Fibroblast of skin of abdomen (primary cell): Measurements from ENCODE around the gene ANK3.

Experiments used
- DNase-seq: peaks from one replicate; pipeline ENCODE4 v3.0.0-alpha.2; 2013

Gene ANK3

DNA sequence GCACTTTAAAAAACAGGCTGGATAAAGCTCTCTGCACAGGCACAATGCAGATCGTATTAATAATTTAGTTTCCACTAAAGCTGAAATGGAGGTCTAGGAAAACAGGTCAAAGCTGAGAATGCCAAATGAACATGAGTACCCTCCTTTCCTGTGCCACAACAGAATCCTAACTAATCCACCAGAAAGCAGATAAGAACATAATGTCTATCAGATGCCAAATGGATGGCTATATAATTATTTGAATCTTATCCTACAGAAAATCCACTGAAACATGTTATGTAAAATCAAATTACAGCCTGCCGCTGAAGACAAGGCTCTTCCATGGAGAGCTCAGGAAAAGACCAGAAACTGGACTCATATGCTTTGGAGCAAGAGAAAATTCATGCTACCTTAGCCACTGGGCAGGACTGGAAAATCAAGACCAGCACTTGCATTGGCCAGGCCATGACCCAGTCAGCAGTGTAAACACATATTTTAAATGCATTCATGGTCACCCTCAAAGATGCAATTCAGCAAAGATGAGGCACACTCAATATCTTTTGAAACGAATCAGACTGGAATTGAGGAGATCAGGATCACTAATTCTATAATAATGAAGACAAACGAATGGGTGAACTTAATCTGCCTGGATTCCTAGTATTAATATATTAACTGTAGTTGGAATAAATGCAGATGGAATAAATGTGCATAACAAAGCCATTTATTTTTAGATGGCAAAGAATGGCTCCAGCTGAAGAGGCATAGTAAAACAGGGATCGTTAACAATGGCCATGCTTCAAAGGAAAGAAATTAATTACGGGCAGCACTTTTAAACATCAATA is 13.2 kb downstream of the ANK3 start:
- no peak for DNase-seq

DNA sequence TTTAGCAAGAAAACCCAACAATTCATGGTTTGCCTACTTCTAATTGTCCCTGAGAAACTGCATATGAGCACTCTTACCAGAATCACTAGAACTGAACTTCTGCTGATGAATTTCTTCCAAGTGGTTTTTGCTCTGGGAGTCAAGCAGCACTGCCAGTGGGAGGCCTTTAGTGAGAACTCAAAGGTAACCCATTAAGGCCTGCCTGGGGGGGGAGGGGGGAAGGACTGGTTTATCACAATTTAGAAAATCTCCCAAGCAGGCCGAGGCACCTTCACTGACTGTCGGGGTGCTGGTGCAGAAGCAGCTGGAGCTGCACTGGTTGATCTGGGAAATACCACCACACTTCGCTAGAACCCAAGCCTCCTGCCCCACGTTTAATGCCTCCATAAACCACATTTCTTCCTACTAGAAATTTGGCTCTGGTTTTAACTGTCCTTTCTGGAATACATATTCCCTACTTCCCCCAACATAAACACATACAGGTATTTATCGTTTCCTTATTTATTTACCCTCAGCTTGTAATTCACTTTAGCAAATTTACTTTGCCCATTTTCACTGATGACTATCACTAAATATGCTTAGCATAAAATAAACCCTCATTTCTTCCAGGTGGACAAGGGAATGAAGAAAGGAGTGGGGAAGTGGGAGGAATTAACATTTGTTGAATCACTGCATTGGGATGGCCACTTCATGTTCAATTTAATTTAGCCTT is 14.2 kb downstream of the ANK3 start:
- DNase-seq: no peak

DNA sequence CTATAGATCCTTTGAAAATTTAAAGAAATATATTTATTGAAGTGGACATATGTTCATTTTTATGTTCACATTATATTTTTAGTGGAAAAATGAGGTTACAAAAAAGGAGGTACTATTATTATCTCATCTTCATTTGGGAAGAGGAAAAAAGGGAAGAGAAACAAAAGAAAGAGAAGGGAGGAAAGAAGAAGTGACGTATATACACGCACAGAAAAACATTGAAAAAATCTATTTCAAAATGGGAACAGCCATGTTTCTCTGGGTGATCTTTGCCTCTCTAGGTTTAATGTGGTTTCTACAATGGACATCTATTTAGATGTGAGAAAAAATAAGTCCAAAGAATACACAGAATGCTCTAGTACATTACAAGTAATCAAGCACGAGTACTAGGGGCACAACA is 14.8 kb downstream of the ANK3 start:
- DNase-seq: no peak

DNA sequence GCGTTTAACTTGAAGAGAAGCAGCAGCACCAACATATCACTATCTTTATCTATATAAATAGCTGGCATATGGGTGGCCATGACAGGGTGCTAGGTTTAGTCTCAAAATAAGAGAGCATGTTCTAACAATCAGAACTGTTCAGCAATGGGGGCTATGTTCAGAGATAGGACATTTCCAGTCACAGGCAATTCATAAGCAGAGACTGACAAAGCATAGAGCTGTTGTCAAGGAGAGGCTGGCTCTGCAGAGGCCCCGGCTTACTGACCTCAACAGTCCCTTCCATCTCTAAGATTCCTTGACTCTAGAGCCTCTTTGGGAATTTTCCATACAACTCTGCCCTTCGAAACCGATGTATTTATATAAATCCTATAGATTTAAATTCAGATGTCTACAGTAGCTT is 17.2 kb downstream of the ANK3 start:
- DNase-seq: no peak

DNA sequence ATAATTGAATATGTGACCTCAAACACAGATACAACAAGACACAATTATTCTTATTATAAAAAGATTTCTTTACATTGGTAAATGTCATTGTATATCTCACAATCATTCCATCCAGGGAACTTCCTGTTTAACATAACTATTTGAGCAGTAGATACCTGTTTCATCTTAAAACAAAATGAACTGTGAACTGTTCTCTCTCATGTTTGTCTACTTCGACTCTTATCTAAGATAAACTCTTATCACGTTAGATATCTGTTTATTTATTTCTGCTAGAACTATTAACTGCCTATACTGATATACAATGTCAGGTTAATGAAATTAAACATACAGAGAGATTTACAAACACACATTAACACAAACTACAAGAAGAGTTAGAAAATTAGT is 20.1 kb downstream of the ANK3 start:
- DNase-seq: no peak

DNA sequence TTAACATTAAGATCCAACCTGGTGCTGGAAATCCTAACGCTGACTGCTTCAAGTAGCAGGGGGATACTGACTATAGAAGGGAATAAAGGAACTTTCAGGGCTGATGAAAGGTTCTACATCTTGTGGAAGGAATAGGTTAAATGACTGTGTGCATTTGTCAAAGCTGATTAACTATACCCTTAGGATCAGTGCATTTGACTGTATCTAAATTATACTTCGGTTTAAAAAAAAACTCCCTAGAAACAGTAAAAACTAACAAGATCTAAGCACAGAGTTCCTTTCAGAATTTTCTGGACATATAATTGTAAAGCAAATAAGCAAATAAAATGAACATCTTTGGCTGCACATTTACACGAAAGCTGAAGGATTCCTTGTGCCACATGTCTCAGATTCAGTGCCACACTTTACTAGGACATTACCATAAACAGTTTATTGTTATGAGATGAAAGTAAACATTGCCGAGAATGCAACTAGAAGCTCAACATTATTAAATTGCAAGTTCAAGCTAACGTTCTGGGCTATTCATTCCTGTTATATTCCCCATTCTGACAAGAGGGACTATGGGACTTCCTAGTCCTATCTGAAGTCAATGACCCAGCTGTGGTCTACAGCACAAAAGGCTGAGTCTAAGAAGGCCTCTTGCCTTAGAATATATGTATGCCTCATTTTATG is 20.7 kb downstream of the ANK3 start:
- DNase-seq: no peak

DNA sequence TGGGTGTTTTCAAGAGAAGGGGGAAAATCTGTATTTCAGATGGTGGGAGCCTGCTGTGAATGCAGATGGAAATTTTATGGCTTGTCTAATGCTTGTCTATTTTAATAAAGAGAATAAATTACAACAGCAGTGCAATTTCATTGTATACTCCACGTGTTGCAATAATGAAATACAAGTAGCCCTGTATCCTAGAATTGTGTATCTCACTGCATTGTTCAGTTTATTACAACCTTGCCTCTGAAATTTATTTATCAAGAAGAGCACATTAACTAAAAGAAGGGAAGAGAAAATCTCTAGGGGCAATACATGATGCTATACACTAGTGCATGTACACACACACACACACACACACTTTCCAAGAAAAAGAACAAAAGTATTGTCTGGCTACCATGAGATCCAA is 21.8 kb downstream of the ANK3 start:
- DNase-seq: no peak

DNA sequence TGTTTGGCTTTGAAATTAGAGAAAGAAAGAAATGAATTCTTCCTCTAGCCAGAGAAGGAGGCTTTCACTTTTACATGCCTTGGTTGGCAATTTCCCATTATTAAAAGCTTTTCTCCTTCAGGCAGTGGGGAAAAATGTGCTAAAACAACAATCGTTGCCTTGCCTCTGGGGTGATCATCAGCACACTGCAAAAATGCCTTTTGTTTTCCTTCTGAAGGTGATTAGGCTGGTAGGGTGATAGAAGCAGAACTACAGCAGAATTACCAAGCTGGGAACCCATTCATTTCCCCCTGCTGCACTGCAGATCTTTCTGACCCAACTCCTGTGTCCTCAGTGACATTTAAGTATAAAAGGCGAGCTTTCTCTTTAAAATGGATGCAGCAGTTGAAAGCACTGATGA is 22.2 kb downstream of the ANK3 start:
- no peak for DNase-seq

DNA sequence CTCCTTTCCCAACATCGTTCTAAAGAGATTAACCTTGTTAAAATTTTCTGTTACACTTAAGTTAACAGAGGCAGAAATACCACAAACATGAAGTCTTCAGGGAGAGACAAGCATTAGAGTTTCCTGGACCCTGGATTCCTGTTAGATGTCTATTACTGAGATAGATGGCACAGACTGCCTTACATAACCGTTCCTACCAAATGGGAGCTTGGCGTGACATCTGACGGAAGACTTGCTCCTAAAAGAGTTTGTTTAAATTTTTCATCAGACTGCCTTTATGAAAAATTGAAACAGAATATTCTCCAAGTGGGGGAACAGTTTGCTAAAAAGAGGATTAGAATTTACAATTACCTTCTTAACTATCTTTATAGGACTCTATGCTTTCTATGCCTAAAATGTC is 22.7 kb downstream of the ANK3 start:
- DNase-seq: no peak

DNA sequence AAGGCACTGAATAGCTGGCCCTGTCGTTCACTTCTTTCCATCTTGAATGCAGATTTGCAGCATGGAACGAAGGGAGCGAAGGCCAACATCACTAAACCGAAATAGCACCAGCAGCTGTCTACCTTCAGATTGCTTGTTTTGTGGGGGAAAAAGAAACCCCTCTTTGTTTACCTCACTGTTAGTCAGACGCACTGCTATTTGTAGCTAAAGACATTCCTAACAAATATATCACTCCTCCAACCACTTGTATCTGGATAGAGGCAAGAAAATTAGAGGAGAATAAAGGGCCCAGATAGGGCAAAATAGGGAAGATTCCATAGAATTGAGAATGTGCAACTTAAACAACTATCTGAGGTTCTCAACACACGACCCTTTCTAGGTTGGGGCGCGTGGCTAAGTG is 26.5 kb downstream of the ANK3 start:
- no peak for DNase-seq

DNA sequence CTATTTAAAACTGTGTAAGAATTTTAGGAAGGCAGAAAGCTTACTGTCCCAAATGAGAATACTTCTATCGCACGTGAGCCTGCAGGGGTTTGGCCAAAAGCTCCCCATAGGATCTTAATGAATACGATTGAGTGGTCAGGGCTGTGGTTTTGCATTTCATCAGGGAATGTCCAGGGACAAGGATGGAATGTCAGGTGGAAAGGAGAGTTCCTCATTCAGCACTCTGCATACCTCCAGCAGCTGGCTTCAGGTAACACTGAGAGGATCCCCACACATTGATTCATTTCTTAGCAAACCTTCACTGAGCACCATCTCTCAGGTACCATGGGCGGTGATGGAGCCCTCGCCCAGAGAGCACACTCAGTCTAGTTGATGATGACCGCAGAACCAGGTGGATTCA is 27.2 kb downstream of the ANK3 start:
- no peak for DNase-seq

DNA sequence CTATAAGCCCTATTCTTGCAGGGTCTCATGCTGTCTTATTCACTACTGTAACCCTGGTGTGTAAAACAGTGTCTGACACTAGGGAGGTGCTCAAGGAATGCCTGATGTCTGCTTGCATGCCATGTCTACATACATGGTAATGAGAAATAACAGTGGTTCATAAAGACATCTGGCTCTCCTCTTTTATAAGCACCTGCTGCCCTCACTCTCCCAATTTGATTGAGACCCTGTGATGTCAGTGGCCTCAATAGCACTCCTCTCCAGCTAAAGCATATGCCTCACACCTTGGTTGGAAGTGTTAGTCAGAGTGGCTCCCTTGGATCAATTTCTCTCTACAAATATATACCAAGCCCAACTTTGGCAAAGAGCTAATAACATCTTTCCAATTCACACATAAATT is 30.6 kb downstream of the ANK3 start:
- DNase-seq: no peak

DNA sequence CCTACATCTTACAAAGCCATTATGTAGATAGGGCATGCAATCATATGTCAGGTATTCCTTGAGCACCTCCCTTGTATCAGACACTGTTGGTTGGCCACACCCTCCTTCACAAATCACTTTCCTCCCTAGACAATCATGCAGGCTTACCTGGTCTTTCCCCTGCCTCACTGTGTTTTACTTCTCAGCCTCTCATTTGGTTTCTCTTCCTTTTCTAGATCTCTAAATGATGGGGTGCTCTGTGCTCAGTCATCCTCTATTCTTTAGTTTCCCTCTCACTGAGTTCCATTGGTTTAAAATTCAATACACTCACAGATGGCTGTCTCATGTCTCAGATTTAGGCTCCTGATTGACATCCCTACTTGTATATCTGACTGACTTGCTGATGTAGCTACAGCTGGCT is 31.4 kb downstream of the ANK3 start:
- no peak for DNase-seq

DNA sequence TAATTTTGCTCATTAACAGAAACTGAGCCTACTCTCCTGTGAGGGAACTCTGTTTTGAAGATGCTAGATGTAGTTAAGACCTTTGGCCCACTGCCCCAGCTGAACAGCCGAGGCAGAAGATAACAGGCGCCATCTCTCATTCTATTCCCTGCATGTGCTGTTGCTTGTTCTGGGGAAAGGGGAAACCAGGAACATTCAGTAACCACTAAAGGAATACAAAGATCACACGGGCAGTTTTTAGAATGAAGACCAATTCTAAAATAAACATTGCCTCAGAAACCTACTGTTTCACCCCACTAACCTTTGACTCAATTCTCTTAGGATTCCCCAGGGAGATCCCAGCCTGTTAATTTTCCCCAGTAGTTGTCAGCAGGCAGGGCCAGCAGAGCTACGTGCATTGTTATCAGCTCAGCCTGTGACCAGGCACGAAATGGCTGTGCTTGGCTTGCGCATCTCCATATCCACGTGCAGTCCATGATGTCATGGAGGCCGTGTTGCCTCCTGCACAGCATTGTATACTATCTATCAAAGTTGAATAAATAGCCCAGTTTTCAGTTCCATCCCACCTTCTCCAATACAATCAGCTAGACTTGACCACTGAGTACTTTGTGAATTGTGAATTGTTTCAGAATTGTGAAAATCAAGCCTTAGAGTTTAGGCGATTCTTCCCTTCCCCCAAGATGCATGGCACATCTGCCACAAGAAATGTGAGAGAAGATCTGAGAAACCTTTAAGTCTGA is 36.0 kb downstream of the ANK3 start:
- DNase-seq: no peak

DNA sequence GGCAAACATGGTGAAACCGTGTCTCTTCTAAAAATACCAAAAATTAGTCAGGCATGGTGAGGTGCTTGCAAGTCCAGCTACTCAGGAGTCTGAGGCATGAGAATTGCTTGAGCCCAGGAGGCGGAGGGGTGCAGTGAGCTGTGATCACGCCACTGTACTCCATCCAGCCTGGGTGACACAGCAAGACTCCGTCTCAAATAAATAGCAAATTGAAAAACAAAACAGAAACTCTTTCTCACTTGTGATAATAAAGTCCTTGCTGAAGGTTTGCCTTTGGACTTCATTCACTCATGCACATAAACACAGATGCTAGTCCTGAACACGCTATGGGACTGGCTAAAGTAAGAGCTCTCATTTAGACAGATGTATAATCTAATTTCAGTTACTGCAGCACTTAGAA is 37.6 kb downstream of the ANK3 start:
- no peak for DNase-seq

DNA sequence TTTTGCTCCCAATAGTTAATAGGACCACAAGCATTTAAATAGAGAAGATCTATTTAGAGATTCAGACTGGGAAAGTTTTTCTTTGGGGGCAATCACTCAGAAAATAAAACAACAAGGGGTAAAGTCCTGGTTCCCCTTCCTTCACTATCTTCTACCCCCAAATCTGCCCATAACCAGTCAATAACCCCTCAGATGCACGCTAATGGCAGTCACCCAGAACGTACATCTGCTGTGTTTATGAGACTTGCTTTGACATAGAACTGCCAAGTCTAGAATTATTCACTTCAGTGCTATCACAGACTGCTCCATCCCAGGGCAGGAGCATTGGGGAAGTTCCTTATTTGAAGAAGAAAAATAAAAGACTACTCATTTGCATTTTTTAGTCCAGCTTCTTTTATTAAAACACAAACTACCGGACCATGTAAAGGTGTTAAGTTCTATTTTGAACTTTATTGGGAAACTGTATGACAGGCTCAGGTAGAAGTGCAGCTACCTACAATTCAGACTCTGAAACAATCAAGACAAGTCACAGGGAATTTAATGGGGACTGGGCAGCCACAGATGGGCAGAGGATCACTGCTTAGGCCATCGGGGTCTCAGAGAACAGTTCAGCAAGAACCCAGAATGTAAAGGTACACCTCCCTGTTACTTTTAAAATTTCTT is 38.4 kb downstream of the ANK3 start:
- DNase-seq: no peak

DNA sequence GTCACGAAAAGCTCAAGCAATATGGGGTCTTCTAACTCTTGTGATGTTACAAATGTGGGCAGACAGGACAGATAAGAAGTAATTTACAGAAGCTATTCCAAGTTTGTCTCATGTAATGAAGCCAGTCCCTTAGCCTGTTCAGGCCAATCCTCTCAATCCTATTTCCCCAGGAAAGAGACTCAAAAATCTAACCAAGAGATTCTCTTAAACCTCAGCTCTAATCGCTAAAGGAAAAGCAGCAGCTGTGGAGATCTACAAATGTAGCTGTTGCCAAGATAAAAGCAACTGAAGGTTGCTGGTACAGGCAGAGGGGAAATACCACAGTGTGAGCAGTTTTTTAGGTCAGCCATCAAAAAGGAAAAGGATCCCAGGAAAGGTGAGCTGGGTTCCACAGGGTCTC is 39.3 kb downstream of the ANK3 start:
- no peak for DNase-seq

DNA sequence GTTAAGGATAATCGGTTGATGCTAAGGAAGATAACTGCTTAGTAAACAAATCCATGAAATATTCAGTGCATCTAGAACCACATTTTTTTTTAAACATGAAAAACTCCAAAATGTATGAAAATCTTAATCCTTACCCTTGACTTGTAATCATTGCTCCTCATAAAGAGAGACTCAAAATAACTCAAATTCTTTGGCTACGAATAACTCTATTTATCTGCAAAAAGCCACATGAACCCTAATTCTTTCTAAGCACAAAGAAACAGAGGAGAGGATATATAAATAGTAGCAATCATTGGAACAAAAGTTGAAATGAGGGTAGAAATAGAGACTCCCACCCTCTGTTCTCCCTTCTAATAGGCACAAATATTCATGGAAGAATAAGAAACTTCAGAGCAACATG is 40.2 kb downstream of the ANK3 start:
- peak; percentile 38 for DNase-seq

DNA sequence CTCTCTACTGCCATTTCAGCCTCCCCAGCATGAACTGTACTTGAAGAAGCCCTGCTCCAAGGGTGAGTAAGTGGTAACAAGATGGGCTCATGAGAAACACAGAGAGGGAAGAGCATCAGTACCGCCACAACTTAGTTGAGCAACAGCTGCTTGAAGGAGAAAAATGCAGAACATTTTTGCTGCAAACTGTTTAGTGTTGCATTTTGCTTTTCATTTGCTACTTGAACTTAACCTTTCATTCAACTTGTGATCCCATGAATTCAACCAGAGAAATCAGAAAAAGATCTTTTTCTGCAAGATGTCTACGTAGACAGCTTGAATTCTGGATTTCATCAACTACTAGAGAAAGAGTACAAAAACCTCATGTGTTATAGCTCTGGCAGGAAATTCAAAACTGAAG is 40.7 kb downstream of the ANK3 start:
- DNase-seq: peak; percentile 40

DNA sequence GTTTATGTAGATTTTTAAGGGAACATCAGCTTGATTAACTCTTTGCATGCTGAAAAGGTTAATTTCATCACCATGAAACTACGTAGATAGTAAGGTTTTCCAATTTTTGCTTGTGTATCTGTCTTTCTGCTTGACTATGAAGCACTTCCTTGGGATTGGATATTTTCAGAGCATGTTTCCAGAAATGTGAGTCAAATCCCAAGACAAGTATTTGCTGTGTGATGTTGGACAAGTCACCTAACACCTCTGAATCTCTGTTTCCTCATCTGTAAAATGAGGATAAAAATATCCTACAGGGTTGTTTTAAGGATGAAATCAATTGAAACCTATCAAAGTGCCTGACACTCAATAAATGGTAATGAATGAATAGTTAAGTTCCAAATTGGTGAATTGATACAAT is 42.4 kb downstream of the ANK3 start:
- DNase-seq: no peak

DNA sequence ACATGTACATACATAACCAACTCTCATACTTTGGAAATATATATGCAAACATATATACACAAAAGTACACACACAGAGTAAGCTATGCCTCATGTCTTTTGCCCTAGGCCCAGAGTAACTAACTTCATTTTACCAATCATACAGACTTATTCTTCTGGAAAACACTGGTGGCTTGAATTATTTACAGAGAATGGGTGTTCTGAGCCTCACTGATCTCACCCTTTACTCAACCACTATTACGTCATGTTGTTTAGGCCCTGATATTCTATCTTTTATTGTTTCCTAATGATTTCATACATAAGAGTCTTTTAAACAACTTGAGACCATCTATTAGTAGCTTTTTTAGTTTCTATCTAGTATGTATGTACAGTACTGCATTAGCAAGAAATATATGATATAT is 43.0 kb downstream of the ANK3 start:
- DNase-seq: no peak

DNA sequence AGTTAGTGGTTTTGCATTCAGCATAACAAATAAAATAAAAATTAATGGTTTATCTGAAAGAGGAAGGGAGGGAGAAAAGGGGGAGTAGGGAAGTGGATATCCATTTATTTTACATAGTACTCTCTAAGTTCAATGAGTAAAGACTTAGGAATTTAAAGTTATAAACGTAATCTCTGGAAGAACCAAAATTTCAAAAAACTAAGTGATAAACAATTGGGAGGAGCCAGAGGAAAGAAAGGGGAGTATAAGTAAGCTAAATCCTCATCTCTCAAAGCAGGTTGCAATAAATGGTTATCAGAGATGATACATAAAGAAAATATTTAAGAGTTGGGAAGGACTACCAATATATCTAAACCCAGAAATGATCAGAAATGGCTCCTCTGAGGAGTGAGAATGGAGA is 46.4 kb downstream of the ANK3 start:
- DNase-seq: no peak

DNA sequence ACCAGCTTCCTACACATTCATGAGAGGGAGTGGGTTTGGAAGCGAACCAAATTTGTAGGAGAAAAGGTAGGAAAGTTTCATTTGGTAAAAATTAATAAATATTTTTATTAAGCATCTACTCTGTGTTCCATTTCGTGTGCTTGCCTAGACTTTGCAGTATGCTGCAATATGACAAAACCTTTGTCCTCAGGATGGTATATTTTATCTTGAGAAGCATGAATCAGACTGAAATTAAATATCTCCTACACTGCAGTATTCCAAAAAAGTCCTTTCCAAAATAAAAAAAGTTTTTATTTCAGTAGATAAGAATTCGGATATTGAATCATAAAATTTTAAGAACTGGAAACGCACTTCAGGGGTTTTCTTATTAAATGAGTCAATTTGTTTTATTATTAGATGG is 47.7 kb downstream of the ANK3 start:
- no peak for DNase-seq
